Endothelial cell of umbilical vein (primary cell): ENCODE measurements around the gene LMF1. TPM values are rescaled to one million over a fixed set of nuclear protein-coding genes. Genes with fewer than 3 reads are reported as not detected.

Experiments
- BruUV-seq: library from RNA; stranded (reverse); fragments of 400-500 nt; replicated peaks from 2 replicates; lab custom pipeline; 2021; lab: Mats Ljungman, UMichigan
- CTCF ChIA-PET: fragments of 300-600, 350-600 bp; sonication (Branson Sonifier 250); formaldehyde crosslinking; loops from one replicate; lab custom pipeline; 2021; ENCODE audit warnings: antibody characterized with exemption, inconsistent platforms; lab: Charles Lee
- POLR2A ChIA-PET: fragments of 300-600, 350-600 bp; sonication (Branson Sonifier 250); formaldehyde crosslinking; loops from one replicate; lab custom pipeline; 2021; ENCODE audit warnings: antibody characterized with exemption, inconsistent platforms; lab: Charles Lee
- DNase-seq: peaks from one replicate; pipeline ENCODE4 v3.0.0-alpha.2; 2011; ENCODE audit warnings: low read depth, low spot score
- FAIRE-seq: peaks from 2 replicates; lab custom pipeline; 2011; peaks lifted over from hg19 to GRCh38; lab: Jason Lieb, UNC
- H2AFZ ChIP-seq: 2 replicates; pipeline ENCODE4 v1.6.0; 2012; ENCODE audit warnings: low read depth, low read length, control low read depth, inconsistent platforms
- H3K27ac ChIP-seq: 2 replicates; pipeline ENCODE4 v1.5.1; 2011; ENCODE audit warnings: low read depth, mild to moderate bottlenecking, control low read depth, low read length, moderate library complexity; ENCODE audit not compliant: insufficient read depth
- H3K27me3 ChIP-seq, 2 experiments: 2 replicates each; pipeline versions ENCODE4 v1.6.0 to v1.6.1; 2011; ENCODE audit warnings: low read length in 2 of 2, mixed read lengths in 1 of 2; ENCODE audit not compliant: control insufficient read depth in 2 of 2, insufficient read depth in 2 of 2
- H3K36me3 ChIP-seq, 2 experiments: 2 replicates in 1 of 2; 3 replicates in 1 of 2; pipeline ENCODE4 v1.5.1; 2011; ENCODE audit warnings: low read length in 2 of 2, mild to moderate bottlenecking in 1 of 2, moderate library complexity in 1 of 2; ENCODE audit not compliant: control insufficient read depth in 2 of 2, insufficient read depth in 2 of 2; ENCODE audit errors: extremely low read depth in 1 of 2
- H3K4me1 ChIP-seq: 3 replicates; pipeline ENCODE4 v1.5.1; 2011; ENCODE audit warnings: mild to moderate bottlenecking, low read length; ENCODE audit not compliant: control insufficient read depth, insufficient read depth; ENCODE audit errors: extremely low read depth
- H3K4me2 ChIP-seq: 2 replicates; pipeline ENCODE4 v1.6.1; 2011; ENCODE audit warnings: low read length, control low read depth, mixed read lengths; ENCODE audit not compliant: insufficient read depth
- H3K4me3 ChIP-seq, 3 experiments: fragments of 200-600 bp in 1 of 3; sonication (generic), shearing (Covaris generic) in 1 of 3; replicated peaks in 1 of 3; 2 replicates each; pipeline ENCODE4 v1.5.1; 2011 to 2016; ENCODE audit warnings: control low read depth in 3 of 3, low read length in 3 of 3, mild to moderate bottlenecking in 2 of 3, inconsistent platforms in 1 of 3, low read depth in 1 of 3, moderate library complexity in 1 of 3; ENCODE audit not compliant: insufficient read depth in 1 of 3
- H3K79me2 ChIP-seq: 2 replicates; pipeline ENCODE4 v1.6.0; 2012; ENCODE audit warnings: low read length, inconsistent platforms; ENCODE audit not compliant: control insufficient read depth, insufficient read depth
- H3K9ac ChIP-seq: replicated peaks from 2 replicates; pipeline ENCODE3; 2011; ENCODE audit warnings: low read length, control low read depth; ENCODE audit not compliant: insufficient read depth; ENCODE audit errors: extremely low read depth
- H3K9me1 ChIP-seq: replicated peaks from 3 replicates; pipeline ENCODE4 v1.6.0; 2011; ENCODE audit warnings: mild to moderate bottlenecking, low read length; ENCODE audit not compliant: control insufficient read depth, insufficient read depth; ENCODE audit errors: extremely low read depth
- H3K9me3 ChIP-seq: replicated peaks from 2 replicates; pipeline ENCODE4 v1.5.1; 2012; ENCODE audit warnings: low read length, inconsistent platforms; ENCODE audit not compliant: control insufficient read depth, insufficient read depth
- H4K20me1 ChIP-seq: replicated peaks from 2 replicates; pipeline ENCODE3; 2011; ENCODE audit warnings: mild to moderate bottlenecking, low read length; ENCODE audit not compliant: control insufficient read depth, insufficient read depth; ENCODE audit errors: extremely low read depth
- EZH2 ChIP-seq: IDR thresholded peaks from 2 replicates; pipeline ENCODE4 v1.6.1; 2012; ENCODE audit warnings: borderline replicate concordance, low read depth, mild to moderate bottlenecking, moderate library complexity, low read length, inconsistent platforms; ENCODE audit not compliant: severe bottlenecking
- FOS ChIP-seq: IDR thresholded peaks from 2 replicates; pipeline ENCODE4 v1.6.1; 2011; ENCODE audit warnings: mild to moderate bottlenecking, low read length, moderate library complexity, borderline replicate concordance; ENCODE audit not compliant: insufficient read depth
- GATA2 ChIP-seq: IDR thresholded peaks from 2 replicates; pipeline ENCODE4 v1.7.0; 2011; ENCODE audit warnings: low read depth, mild to moderate bottlenecking, moderate library complexity, mixed read lengths, low read length; ENCODE audit not compliant: insufficient read length, insufficient read depth
- JUN ChIP-seq: IDR thresholded peaks from 2 replicates; pipeline ENCODE4 v1.6.1; 2011; ENCODE audit warnings: borderline replicate concordance, low read depth; ENCODE audit not compliant: insufficient read length, insufficient read depth
- MYC ChIP-seq: IDR thresholded peaks from one replicate; pipeline ENCODE4 v1.6.1; 2011; ENCODE audit warnings: mild to moderate bottlenecking, low read depth, low read length
- POLR2A ChIP-seq: IDR thresholded peaks from 2 replicates; pipeline ENCODE4 v1.6.1; 2012; ENCODE audit warnings: low read depth, mild to moderate bottlenecking, control low read depth, low read length
- POLR2AphosphoS5 ChIP-seq: IDR thresholded peaks from 2 replicates; pipeline ENCODE4 v1.6.1; 2012; ENCODE audit warnings: low read depth, mild to moderate bottlenecking, control low read depth, low read length, moderate library complexity; ENCODE audit not compliant: insufficient read depth
- dilution Hi-C: fragments of 300-500 bp; cut with MboI; formaldehyde crosslinking; loops from one replicate; pipeline ENCODE4 v1.15.0; 2019; ENCODE audit warnings: low sequenced_read_pairs; ENCODE audit not compliant: extremely low pct_ligation_motif_present
- intact Hi-C: fragments of 100-400 bp; cut with micrococcal nuclease; formaldehyde crosslinking; loops from one replicate; pipeline ENCODE4 v1.10.0; 2022
- polyA plus RNA-seq, 4 experiments: library from polyadenylated mRNA; depleted of rRNA in 3 of 4; stranded (reverse) in 3 of 4; unstranded in 1 of 4; fragments of >200 nt; gene quantifications; 2 replicates each; pipeline versions ENCODE4 v1.2.1 to v1.2.3, GENCODE V29; 2011 to 2012; ENCODE audit warnings: missing spikeins in 1 of 4
- total RNA-seq: library from RNA; stranded (reverse); gene quantifications from 2 replicates; pipeline ENCODE4 v1.2.3, GENCODE V29; 2021
- TF ChIP-seq, protein P1 (sequence below), 2 donors: IDR thresholded peaks; 1 replicate in 1 of 2; 2 replicates in 1 of 2; pipeline ENCODE4 v1.5.1; 2011; ENCODE audit warnings: low read length in 2 of 2, mild to moderate bottlenecking in 2 of 2, moderate library complexity in 2 of 2, control low read depth in 1 of 2, inconsistent platforms in 1 of 2, low read depth in 1 of 2; ENCODE audit not compliant: insufficient read depth in 1 of 2; ENCODE audit errors: extremely low read depth in 1 of 2
- TF ChIP-seq, protein P2 (sequence below): IDR thresholded peaks from 2 replicates; pipeline ENCODE4 v1.6.1; 2011; ENCODE audit not compliant: insufficient read depth, insufficient read length

LMF1 gene
- total and polyA plus RNA-seq, 2 donors (not counting 3 experiments of a cell fraction or from before 2014, with no cell fraction given): 17.8 TPM

DNA sequence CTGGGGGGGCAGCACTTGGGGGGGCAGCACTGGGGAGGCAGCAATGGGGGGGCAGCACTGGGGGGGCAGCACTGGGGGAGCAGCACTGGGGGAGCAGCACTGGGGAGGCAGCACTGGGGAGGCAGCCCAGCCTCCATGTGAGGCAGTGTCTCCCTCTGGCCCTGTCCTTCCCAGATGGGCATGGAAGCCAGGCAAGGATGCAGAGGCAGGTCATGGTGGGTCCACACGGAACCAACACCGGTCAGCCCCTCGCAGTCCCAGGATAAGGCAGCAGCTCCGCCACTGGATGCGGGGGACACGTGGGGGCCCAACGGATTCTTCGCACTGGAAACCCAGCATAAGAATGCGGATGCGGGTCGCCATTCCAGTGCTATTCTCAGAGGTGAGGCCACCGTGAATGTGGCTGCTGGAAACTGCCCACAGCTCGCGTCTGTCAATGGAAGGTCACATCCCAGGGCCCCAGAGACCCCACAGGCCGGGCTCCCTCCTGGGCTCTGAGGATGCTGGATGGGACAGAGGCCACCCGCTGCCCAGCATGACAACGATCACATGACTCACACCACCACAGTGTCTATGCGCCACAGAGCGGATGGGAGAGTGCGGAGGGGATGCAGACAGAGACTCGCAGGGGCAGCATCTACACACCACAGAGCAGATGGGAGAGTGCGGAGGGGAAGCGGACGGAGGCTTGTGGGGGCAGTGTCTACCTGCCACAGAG lies 59.0 kb downstream of the LMF1 start:
- CTCF ChIA-PET: interaction anchor here (1.2 kb wide), 1 partner anchor 145 kb away, joined by 3 read pairs; no protein-coding TSS in a partner anchor
- H3K4me2 ChIP-seq: no peak overlapping the region

More for the DNA sequence above, 59.0 kb downstream of the LMF1 start:
- H4K20me1 ChIP-seq: no peaks in the 10 kb centered on the region
- intact Hi-C loops: no loop called here
- H3K9ac ChIP-seq: no peak overlapping the region
- no peak overlapping the region for H2AFZ ChIP-seq
- no peaks in the 10 kb centered on the region for H3K9me1 ChIP-seq
- no peak overlapping the region for H3K27ac ChIP-seq
- no peak overlapping the region for H3K4me3 ChIP-seq
- POLR2A ChIA-PET: no interaction called here
- H3K36me3 ChIP-seq: no peaks in the 10 kb centered on the region
- dilution Hi-C loops: no loop called here
- no peak for FAIRE-seq
- BruUV-seq: no TSS peak
- no peaks in the 10 kb centered on the region for H3K79me2 ChIP-seq
- H3K4me1 ChIP-seq: no peaks in the 10 kb centered on the region
- H3K27me3 ChIP-seq: no peaks in the 10 kb centered on the region
- no peaks in the 10 kb centered on the region for H3K9me3 ChIP-seq
- TF ChIP-seq POLR2A (no peak), POLR2AphosphoS5 (no peak), EZH2 (no peak), GATA2 (no peak), MYC (no peak), JUN (no peak), FOS (no peak)
- TF ChIP-seq, protein P1, sequence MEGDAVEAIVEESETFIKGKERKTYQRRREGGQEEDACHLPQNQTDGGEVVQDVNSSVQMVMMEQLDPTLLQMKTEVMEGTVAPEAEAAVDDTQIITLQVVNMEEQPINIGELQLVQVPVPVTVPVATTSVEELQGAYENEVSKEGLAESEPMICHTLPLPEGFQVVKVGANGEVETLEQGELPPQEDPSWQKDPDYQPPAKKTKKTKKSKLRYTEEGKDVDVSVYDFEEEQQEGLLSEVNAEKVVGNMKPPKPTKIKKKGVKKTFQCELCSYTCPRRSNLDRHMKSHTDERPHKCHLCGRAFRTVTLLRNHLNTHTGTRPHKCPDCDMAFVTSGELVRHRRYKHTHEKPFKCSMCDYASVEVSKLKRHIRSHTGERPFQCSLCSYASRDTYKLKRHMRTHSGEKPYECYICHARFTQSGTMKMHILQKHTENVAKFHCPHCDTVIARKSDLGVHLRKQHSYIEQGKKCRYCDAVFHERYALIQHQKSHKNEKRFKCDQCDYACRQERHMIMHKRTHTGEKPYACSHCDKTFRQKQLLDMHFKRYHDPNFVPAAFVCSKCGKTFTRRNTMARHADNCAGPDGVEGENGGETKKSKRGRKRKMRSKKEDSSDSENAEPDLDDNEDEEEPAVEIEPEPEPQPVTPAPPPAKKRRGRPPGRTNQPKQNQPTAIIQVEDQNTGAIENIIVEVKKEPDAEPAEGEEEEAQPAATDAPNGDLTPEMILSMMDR (IDR thresholded peaks at IDR 0.05; ENCODE audit: extremely low read depth in 1 of 2, insufficient read depth in 1 of 2, low read depth in 1 of 2, low read length in 2 of 2): no peak
- TF ChIP-seq, protein P2, sequence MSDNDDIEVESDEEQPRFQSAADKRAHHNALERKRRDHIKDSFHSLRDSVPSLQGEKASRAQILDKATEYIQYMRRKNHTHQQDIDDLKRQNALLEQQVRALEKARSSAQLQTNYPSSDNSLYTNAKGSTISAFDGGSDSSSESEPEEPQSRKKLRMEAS: no peak
- no peak for DNase-seq
